ENCODE results near the gene DRC7.
"Not testable (repeated sequence)": the region's sequence is repeated elsewhere in the genome, so short reads cannot be mapped to it uniquely, and the experiment has no call there.

DRC7 gene

DNA sequence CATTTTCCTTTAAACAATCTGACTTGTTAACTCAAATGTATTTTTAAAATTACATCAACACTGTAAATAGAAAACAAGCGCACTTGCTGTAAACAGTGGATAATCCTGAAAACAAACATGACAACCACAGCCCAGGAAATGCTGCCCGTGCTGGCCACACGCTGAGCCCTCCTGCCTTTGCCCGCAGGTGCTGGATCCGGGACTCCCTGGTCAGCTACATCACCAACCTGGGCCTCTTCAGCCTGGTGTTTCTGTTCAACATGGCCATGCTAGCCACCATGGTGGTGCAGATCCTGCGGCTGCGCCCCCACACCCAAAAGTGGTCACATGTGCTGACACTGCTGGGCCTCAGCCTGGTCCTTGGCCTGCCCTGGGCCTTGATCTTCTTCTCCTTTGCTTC lies 33.1 kb upstream of the DRC7 start:
- no peak for DNase-seq

DNA sequence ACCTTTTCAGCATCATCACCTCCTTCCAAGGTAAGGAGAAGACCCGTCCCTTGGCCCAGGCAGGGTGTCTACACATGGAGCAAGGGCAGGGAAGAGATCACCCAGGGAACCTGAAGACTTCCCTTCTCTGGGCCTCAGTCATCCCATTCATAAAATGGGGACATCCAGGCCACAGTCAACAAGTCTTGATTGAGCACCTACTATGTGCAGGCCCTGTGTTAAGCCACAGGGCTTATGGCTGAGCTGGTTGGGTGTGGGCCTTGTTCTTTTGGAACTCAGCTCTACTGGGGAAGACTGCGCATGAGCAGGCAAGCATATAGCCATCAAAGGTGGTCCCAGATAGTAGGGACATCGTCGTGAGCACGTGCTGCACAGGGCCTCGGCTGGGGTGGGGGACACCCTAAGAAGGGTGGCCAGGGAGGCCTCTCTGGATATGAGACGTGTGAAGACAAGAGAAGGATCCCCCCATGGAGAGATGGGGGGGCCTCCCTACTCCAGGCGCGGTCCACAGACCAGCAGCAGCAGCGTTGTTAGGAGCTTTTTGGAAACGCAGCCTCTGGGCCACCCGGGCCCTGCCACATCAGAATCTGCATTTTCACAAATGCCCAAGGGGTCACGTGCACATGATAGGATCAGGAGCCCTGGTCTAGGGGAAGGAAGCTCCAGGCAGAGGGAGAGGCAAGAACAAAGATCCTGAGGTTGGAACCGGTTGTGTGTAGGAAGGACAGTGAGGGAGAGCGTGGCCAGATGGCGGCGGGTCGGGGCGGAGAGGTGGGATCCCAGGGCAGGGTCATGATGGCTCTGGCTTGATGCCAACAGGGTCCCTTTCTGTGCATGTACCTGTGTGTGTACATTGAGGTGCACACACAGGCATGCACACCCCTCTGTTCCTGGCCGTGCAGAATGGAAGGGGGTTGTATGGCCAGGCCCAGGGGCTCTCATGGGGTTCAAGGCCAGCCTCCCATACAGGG lies 32.4 kb upstream of the DRC7 start:
- no peak for DNase-seq

DNA sequence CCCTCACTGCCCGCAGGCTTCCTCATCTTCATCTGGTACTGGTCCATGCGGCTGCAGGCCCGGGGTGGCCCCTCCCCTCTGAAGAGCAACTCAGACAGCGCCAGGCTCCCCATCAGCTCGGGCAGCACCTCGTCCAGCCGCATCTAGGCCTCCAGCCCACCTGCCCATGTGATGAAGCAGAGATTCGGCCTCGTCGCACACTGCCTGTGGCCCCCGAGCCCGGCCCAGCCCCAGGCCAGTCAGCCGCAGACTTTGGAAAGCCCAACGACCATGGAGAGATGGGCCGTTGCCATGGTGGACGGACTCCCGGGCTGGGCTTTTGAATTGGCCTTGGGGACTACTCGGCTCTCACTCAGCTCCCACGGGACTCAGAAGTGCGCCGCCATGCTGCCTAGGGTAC lies 31.2 kb upstream of the DRC7 start:
- DNase-seq: no peak

DNA sequence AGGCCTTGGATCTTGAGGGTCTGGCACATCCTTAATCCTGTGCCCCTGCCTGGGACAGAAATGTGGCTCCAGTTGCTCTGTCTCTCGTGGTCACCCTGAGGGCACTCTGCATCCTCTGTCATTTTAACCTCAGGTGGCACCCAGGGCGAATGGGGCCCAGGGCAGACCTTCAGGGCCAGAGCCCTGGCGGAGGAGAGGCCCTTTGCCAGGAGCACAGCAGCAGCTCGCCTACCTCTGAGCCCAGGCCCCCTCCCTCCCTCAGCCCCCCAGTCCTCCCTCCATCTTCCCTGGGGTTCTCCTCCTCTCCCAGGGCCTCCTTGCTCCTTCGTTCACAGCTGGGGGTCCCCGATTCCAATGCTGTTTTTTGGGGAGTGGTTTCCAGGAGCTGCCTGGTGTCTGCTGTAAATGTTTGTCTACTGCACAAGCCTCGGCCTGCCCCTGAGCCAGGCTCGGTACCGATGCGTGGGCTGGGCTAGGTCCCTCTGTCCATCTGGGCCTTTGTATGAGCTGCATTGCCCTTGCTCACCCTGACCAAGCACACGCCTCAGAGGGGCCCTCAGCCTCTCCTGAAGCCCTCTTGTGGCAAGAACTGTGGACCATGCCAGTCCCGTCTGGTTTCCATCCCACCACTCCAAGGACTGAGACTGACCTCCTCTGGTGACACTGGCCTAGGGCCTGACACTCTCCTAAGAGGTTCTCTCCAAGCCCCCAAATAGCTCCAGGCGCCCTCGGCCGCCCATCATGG lies 30.5 kb upstream of the DRC7 start:
- no peak for DNase-seq

DNA sequence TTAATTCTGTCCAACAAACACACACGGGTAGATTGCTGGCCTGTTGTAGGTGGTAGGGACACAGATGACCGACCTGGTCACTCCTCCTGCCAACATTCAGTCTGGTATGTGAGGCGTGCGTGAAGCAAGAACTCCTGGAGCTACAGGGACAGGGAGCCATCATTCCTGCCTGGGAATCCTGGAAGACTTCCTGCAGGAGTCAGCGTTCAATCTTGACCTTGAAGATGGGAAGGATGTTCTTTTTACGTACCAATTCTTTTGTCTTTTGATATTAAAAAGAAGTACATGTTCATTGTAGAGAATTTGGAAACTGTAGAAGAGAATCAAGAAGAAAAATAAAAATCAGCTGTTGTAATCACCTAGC lies 30.0 kb upstream of the DRC7 start:
- DNase-seq: no peak

DNA sequence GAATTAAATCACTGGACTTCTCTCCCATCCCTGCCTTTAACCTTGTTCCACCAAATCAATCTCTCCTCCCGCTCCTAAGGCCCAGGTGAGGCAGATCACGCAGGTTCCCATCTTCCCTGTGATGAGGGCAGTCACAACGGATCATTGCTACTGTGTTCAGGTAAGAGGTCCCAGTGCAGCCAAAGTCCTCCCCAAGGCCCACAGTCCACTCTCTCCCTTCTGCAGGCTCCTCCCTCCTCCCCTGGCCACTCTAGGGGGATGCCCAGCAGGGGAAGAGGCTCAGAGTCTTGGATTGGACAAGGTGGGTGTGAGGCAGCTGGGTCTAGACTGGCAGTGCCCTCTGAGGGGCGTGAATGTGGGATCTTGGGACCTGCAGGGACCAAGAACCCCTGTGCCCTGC lies 29.1 kb upstream of the DRC7 start:
- no peak for DNase-seq

DNA sequence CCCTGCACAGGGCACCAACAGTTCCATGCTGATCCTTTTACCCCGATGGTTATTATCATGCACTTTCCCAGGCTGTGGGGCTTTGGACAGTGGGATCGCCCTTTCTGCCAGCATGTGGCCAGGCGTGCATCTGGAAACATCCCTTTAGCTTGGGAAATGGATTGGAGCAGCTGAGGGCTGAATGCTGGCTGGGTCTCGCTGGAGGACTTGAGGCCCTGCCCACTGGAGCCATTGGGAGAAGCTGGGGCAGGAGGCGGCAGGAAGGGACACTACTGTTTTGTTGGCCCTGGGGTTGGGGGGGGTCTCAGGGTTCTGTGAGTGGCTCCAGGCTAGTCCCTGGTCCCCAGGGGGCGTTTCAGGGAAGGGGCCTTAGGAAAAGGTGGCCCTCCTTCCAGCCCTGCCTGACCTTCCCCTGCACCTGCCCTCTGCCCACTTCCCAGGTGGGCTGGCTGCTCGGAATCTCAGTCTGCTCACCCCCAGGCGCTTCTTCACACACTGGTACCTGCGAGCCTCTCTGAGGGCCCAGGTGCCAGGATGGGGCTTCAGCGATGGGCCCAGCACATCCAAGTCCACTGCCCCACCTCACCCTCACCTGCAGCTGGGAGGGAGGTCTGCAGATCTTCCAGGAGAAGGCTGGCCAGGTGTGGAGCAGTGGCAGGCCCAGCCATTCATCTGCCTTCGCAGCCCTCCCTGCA lies 28.1 kb upstream of the DRC7 start:
- DNase-seq: no peak

DNA sequence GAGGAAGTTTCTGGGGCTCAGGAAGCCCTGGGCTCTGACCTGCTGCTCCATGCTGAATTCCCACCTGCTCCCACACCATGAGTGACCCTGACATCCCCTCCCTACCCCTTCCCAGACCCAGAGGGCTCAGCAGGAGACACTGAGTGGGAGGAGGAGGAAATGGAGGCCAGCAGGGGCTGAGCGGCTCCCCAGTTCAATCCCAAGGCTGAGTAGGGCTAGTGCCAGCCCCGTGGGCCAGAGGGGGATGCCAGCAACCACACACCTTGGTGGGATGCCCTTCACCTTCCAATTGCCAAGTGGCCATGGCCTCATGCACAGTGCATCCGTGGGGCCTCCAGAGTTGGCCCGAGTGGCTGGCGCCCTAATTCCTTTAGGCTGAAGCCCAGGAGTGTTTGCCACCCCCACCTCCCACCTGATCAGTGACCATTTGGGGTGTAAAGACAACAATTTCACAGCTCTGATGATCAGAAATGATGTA lies 27.5 kb upstream of the DRC7 start:
- no peak for DNase-seq

DNA sequence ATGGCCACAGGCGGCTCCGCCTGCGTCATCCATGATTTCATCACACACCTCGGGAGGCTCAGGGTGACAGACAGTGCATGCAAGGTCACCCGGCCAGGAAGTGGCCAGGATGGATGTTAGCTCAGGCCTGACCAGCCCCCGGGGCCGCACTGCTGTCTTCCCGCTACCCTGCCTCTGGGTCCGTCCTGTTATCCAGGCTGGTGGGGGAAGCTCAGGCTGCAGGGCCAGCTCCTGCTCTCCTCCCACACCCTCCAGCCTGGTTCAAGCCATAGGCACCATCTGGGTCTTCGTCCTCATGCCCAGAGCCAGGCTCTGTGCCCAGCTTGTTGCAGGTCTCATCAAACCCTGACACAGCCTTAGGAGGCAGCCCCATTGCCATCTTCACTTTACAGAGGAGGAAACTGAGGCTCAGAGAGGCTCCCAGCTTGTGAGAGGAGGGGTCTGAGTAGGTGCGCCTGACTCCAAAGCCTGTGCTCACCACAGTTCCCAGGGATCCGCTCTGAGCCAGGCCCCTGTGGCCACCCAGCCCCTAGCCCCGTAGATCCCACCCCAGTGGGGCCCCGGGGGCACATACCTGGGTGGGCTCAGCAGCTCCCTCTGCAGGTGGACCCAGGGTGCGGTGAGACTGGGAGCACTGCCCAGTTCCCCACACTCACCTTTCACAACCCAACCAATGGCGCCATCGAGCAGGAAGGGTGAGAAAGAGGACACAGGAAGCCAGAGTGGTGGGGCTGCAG lies 26.9 kb upstream of the DRC7 start:
- no peak for DNase-seq

DNA sequence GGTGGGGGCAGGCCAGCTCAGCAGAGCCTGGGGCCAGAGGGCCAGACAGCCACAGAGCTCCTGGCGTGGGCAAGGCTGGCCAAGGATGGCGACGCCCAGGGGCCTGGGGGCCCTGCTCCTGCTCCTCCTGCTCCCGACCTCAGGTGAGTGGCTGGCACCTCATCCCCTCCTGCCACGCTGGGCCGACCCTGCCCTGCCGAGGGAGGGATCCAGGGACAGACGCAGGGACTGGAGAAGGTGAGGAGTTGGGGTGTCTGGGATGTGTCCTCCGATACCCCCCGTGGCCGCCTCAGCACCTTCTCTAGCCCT lies 26.4 kb upstream of the DRC7 start, which contains the start of gene ADGRG3:
TSS of gene ADGRG3 (plus strand) at position 44 of the 309 bp plus-strand sequence. CDS start at position 86, 42 bp downstream.
- no peak for DNase-seq

DNA sequence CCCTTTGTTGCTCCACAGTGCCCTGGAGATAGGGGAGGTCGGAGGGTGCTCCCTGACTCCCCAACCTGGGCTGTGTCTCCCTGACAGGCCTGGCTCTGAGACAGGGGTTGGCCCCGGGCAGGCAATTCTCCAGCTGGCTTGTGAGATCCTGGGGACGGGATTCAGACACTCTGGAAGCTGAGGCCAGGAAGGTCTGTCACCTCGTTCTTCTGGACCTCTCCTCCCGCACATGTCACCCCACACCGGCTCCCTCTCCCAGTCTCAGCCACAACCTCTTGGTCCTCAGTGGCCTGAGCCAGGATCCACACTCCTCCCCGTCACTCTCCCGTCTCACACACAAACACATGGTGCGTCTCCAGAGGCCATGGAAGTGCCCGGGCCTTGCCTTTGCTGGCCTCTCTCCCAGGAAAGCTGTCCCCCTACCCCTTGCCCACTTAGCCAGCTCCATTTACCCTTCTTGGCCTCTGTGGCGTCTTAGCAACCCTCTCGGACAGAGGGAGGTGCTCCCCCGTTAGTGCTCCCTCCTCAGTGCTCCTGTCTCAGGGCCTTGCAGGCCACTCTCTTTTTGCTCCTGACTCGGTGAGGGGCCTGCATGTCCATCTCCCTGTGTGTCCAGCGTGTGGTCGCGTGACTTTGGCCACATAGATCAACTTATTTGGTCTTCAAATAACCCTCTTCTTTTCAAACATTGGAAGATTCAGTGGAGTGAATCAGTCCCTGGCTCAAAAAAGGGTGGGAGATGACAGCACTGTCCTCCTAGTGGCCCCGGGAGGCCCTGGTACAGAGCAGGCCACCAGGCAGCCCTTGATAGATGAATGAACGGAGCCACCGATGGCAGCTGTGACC lies 25.8 kb upstream of the DRC7 start:
- no peak for DNase-seq

DNA sequence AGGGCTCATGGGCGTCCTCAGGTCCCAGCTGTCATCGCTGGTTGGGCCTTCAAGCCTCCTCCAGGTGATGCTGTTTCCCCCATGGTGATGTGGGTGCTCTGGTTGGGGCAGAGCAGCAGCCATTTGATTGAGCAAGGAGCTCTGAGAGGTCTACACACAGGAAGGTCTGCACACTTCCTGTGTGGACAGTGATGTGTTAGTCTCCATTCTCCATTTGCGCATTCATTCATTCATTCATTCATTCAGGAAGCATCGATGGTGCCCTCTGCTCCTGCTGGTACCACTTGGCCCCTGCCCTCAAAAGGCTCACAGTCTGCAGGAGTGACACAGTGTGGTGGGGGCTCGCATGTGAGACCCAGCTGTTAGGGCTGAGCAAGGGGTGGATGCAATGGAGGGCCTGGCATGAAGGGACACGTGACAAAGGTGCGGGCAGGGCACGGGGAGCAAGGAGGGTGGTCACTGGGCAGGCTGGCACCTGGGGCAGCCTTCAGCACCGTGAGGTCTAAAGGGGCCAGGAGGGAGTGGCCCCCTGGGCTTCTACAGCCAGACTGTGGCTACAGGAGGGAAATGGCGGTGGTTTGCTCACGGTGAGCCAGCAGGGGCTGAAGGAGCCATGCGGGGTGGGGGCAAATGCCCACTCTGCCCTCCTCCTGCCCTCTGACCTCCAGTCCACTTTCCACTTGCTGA lies 25.0 kb upstream of the DRC7 start:
- DNase-seq: no peak

DNA sequence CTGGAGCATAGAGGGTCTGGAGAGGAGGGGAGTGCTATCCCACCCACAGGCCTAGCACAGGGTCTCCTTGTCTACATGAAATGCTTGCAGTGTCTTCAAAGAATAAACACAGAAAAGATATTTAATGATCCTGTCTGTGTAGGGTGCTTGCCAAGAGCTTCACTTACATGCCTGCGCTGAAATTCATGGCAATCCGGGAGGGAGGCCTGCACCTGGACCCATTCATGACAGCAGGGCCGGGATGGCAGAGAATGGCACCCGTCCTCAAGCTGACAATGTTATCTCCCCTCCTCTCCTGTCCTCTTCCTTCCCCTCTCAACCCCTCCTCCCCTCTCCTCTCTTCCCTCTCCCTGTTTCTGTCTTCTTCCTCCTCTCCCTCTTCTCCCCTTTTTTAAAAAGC lies 24.4 kb upstream of the DRC7 start:
- DNase-seq: no peak

DNA sequence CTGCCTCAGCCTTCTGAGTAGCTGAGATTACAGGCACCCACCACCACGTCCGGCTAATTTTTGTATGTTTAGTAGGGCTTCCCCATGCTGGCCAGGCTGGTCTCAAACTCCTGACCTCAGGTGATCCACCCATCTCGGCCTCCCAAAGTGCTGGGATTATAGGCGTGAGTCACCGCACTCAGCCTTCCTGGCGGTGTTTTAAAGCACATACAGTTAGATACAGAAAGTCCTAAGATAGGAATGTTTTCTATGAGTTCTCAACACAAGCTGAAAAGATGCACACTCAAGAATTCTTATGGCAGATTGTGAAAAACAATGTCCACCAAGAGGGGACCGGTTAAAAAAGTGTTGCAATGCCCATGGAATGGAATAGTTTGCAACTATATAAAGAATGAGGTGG lies 23.2 kb upstream of the DRC7 start:
- not testable (repeated sequence) for DNase-seq

DNA sequence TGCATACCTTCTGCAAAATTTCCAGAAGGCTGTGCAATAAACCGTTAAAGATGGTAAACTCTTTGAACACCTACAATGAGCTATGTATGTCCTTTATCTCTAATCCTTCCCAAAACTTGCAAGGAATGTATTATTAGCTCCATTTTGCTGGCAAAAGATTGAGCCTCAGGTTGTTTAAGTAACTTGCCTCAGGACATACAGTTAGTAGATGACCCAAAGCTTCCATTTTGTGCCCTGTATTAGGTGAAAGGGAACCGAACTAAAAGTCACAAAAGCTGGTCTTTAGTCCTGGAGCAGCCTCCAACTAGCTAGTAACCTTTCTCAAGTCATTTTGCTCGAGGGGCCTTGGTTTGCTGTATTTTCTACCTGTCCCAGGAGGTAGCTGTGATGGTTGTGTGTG lies 22.2 kb upstream of the DRC7 start:
- DNase-seq: no peak

DNA sequence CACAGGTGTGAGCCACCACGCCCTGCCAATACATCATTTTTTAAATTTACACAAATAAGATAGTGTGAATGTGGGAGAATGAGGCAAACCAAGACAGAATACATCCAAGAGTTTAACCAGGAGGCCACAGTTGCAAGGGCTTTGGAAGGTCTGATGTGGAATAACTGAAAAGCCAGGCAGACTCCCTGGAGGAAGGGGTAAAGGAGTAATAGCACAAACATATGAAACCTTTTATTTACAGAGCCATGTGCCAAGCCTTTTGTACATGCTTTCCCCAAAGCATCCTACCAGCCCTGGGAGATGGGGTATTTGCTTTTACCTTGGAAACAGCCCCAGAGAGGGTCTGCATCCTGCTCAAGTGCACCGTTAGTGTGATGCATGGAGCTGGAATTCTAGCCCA lies 21.8 kb upstream of the DRC7 start:
- no peak for DNase-seq

DNA sequence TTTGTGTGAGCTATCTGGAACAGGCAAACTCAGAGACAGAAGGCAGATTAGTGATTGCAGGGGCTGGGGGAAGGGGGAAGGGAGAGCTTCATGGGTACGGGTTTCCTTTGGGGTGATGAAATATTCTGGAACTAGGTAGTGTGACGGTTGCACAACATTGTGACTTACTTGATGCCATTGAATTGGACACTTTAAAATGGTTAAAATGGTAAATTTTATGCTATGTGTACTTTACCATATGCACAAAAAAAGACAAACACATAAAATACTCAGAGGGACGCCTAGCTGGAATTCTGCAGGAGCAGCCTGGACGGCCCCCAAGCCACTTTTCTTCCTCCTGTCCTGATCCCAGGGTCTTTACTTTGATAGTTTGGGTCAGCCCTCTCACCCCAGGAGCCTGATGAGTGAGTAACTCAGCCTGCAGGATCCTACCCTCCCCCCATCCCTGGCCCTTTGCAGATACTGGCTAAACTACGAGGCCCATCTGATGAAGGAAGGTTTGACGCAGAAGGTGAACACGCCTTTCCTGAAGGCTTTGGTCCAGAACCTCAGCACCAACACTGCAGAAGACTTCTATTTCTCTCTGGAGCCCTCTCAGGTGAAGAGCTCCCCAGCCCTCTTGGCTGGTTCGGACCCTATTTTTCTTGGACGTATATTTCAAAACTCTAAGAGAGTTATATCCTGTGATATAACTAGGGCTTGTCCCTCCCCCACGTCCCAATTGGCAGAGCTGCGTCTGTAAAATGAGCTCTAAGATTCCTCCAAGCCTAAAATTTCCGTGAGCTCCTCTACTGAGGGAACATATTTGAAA lies 18.7 kb upstream of the DRC7 start:
- DNase-seq: no peak

DNA sequence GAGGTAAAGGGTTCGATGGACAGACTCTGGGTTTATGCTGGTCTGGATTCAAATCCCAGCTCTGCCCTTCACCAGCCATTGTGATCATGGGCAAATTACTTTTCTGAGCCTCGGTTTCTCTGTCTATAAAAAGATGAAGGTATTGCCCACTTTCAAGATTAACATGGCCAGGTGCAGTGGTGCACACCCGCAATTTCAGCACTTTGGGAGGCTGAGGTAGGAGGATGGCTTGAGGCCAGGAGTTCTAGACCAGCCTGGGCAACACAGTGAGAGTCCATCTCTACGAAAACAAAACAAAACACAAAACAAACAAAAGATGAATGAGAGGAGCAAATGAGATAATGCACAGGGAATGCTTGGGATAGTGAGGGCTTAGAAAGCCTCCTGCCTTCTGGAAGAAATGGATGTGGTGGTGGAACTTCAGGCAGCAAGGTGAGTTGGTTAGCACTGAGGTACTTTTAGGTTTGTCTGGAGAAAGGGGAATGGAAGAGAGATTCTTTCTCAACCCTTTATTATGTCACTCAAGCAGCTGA lies 18.0 kb upstream of the DRC7 start:
- DNase-seq: no peak

DNA sequence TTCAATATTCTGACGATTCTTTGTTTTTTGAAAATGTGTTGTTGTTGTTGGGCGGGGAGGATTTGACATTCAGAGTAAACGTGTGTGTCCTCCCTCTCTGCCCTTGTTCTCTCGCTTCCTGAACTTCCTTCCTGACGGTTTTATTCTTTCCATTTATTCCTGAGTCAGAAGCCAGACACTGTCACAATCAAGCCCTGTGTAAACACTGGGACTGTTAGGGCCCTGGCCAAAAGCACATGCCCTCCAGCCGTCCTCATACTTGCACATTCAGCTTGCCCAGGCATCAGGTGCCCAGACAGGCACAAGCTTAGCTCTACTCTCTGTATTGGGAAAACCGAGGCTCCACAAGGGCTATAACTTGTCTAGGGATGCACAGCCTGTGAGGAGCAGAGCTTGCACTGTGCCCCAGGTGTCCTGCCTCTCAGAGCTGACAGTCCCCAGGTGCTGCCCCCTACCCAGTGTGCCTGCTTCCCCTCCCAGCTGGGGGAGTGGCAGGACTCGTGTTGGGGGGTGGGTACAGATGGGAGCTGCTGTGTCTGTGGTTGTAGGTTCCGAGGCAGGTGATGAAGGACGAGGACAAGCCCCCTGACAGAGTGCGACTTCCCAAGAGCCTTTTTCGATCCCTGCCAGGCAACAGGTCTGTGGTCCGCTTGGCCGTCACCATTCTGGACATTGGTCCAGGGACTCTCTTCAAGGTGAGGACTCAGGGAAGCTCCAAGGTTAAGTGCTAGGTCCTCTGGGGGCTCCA lies 16.8 kb upstream of the DRC7 start:
- no peak for DNase-seq
